GM12878 (cell line): ENCODE data around the gene HNRNPCL2. TPM values are rescaled to one million over a fixed set of nuclear protein-coding genes. Genes with fewer than 3 reads are reported as not detected.
"Not testable (repeated sequence)": the region's sequence is repeated elsewhere in the genome, so short reads cannot be mapped to it uniquely, and the experiment has no call there.

ENCODE experiments used
- ATAC-seq: fragments of 200-7000 bp; cut with Tn5 transposase; 3 replicates; pipeline ENCODE4 v1.9.1; 2020; ENCODE audit warnings: mild to moderate bottlenecking, moderate library complexity
- BruUV-seq: library from RNA; stranded (reverse); fragments of 400-500 nt; replicated peaks from 2 replicates; lab custom pipeline; 2021; lab: Mats Ljungman, UMichigan
- CTCF ChIA-PET: fragments of 300-600 bp; sonication (Branson Sonifier 250); formaldehyde crosslinking; extraction: SDS; loops from one replicate; lab custom pipeline; 2021; ENCODE audit warnings: inconsistent platforms; lab: Yijun Ruan, JAX
- POLR2A ChIA-PET: fragments of 350-600 bp; formaldehyde crosslinking; extraction: SDS; loops from one replicate; lab custom pipeline; 2021; ENCODE audit warnings: inconsistent platforms; lab: Charles Lee
- RAD21 ChIA-PET: fragments of 300-600 bp; sonication (Branson Sonifier 250); formaldehyde crosslinking; loops from one replicate; lab custom pipeline; 2023; ENCODE audit warnings: antibody characterized with exemption; ENCODE audit not compliant: unreplicated experiment; lab: Charles Lee
- SMC1A ChIA-PET: fragments of 300-600 bp; sonication (Branson Sonifier 250); formaldehyde crosslinking; loops from one replicate; lab custom pipeline; 2023; ENCODE audit not compliant: unreplicated experiment, uncharacterized antibody; lab: Charles Lee
- DNase-seq: peaks from one replicate; pipeline ENCODE4 v3.0.0-alpha.2; 2011; ENCODE audit warnings: low read depth, low spot score
- FAIRE-seq: peaks from 3 replicates; lab custom pipeline; 2011; peaks lifted over from hg19 to GRCh38; lab: Jason Lieb, UNC
- H2AFZ ChIP-seq: 2 replicates; pipeline ENCODE4 v1.6.0; 2011; ENCODE audit warnings: low read depth, low read length, control low read depth; ENCODE audit not compliant: control insufficient read depth
- H3K27ac ChIP-seq: 2 replicates; pipeline ENCODE4 v1.5.1; 2011; ENCODE audit warnings: control low read depth; ENCODE audit not compliant: control insufficient read depth, insufficient read depth
- H3K27me3 ChIP-seq, 2 experiments: replicated peaks in 1 of 2; 2 replicates each; pipeline versions ENCODE4 v1.6.0 to v1.6.1; 2011; ENCODE audit warnings: low read length in 1 of 2; ENCODE audit not compliant: control insufficient read depth in 2 of 2, insufficient read depth in 2 of 2
- H3K36me3 ChIP-seq, 2 experiments: 2 replicates each; pipeline ENCODE4 v1.5.1; 2011; ENCODE audit warnings: low read length in 1 of 2; ENCODE audit not compliant: control insufficient read depth in 2 of 2, insufficient read depth in 2 of 2
- H3K4me1 ChIP-seq: 2 replicates; pipeline ENCODE4 v1.6.1; 2011; ENCODE audit warnings: mild to moderate bottlenecking, low read length, moderate library complexity, mixed read lengths; ENCODE audit not compliant: control insufficient read depth, insufficient read depth
- H3K4me2 ChIP-seq: 2 replicates; pipeline ENCODE4 v1.6.0; 2011; ENCODE audit warnings: control low read depth; ENCODE audit not compliant: control insufficient read depth, insufficient read depth
- H3K4me3 ChIP-seq: fragments of 200-600 bp; sonication (generic); 2 replicates; pipeline ENCODE4 v1.5.1; 2016
- H3K79me2 ChIP-seq: 2 replicates; pipeline ENCODE4 v1.6.0; 2011; ENCODE audit warnings: low read length; ENCODE audit not compliant: control insufficient read depth, insufficient read depth
- H3K9ac ChIP-seq: 2 replicates; pipeline ENCODE4 v1.8.0; 2011; ENCODE audit warnings: low read length, control low read depth, mixed read lengths; ENCODE audit not compliant: control insufficient read depth, insufficient read depth
- H3K9me3 ChIP-seq: replicated peaks from 3 replicates; pipeline ENCODE4 v1.5.1; 2011; ENCODE audit warnings: mild to moderate bottlenecking, low read length; ENCODE audit not compliant: control insufficient read depth, insufficient read depth
- H4K20me1 ChIP-seq: 2 replicates; pipeline ENCODE4 v1.6.0; 2011; ENCODE audit not compliant: control insufficient read depth, insufficient read depth
- WGBS: methylation state at CpG from one replicate; pipeline ENCODE4 v1.1.6; 2016; ENCODE audit warnings: low lambda C conversion rate; ENCODE audit not compliant: insufficient replicate concordance, insufficient coverage; ENCODE audit errors: missing lambda C conversion rate; 5-methylcytosine and 5-hydroxymethylcytosine counted together
- in situ Hi-C: fragments of 300-500 bp; cut with MboI; formaldehyde crosslinking; loops from 9 replicates; pipeline ENCODE4 v1.14.3; 2018; ENCODE audit warnings: mixed read lengths
- intact Hi-C: fragments of 100-400 bp; cut with micrococcal nuclease; formaldehyde crosslinking; loops from one replicate; pipeline ENCODE4 v1.14.2; 2022; ENCODE audit not compliant: unreplicated experiment
- polyA plus RNA-seq, 11 experiments: library from polyadenylated mRNA; depleted of rRNA in 4 of 11; unstranded in 6 of 11; stranded (reverse) in 5 of 11; fragments of >200 nt; fragmentation: Nextera tagmentation in 4 of 11; fragmentation: Illumina TruSeq in 1 of 11; extraction: Ambion mirVana in 4 of 11; extraction: Trizol in 1 of 11; gene quantifications; 1 replicate in 1 of 11; 2 replicates in 10 of 11; pipeline versions ENCODE4 v1.2.1 to v1.2.3, GENCODE V29; 2011 to 2016; ENCODE audit warnings: inconsistent platforms in 2 of 11, missing spikeins in 2 of 11, low read depth in 1 of 11
- total RNA-seq, 4 experiments: library from RNA; depleted of rRNA in 3 of 4; stranded (reverse); fragments of >200 nt in 3 of 4; fragmentation: Illumina TruSeq in 1 of 4; extraction: Trizol in 1 of 4; gene quantifications; 2 replicates each; pipeline versions ENCODE4 v1.2.1 to v1.2.3, GENCODE V29; 2013 to 2021

The HNRNPCL2 gene
- total and polyA plus RNA-seq, 10 of the 15 experiments (the other 5 are each of a cell fraction or from before 2014, with no cell fraction given): not detected

GRCh38 chr1:13070474-13070873 is 46.2 kb downstream of the HNRNPCL2 start, which contains the start of gene PRAMEF25:
Gene PRAMEF25 (plus strand): TSS chr1:13070774. CDS start chr1:13073694, 2,920 bp downstream.
- POLR2A ChIA-PET, in situ Hi-C loops, BruUV-seq: not testable (repeated sequence)

More at GRCh38 chr1:13070474-13070873, 46.2 kb downstream of the HNRNPCL2 start, which contains the start of gene PRAMEF25:
- H3K4me2 ChIP-seq, ATAC-seq, FAIRE-seq, H3K79me2 ChIP-seq, CTCF ChIA-PET, DNase-seq, H3K27ac ChIP-seq, SMC1A ChIA-PET, RAD21 ChIA-PET, intact Hi-C loops, H3K9me3 ChIP-seq, H3K9ac ChIP-seq, H3K36me3 ChIP-seq, H3K4me3 ChIP-seq, H2AFZ ChIP-seq, H4K20me1 ChIP-seq, H3K27me3 ChIP-seq, H3K4me1 ChIP-seq: not testable (repeated sequence)
- WGBS: no CpG with 5 or more reads among the region's 4 CpGs

Other genes starting within 250 kb of the HNRNPCL2 start
Only the 7 nearest of the 17 such genes appear.
- not detected in 2 replicates for gene PRAMEF27, start 60.3 kb downstream of the HNRNPCL2 start, total RNA-seq (2014; rRNA removed)
- not detected in 2 replicates for gene PRAMEF27, start 60.3 kb downstream of the HNRNPCL2 start, total RNA-seq (2014; rRNA removed; fragmentation: Illumina TruSeq; extraction: Trizol)
- gene PRAMEF27, start 60.3 kb downstream of the HNRNPCL2 start, total RNA-seq (2021): not detected in 2 replicates
- gene PRAMEF27, start 60.3 kb downstream of the HNRNPCL2 start, polyA plus RNA-seq (2011; rRNA removed): not detected in 2 replicates
- not detected in 2 replicates for gene PRAMEF27, start 60.3 kb downstream of the HNRNPCL2 start, polyA plus RNA-seq (2014; fragmentation: Illumina TruSeq; extraction: Trizol)
- not detected for gene PRAMEF27, start 60.3 kb downstream of the HNRNPCL2 start, polyA plus RNA-seq (2014; fragmentation: Nextera tagmentation; extraction: Ambion mirVana)
- not detected in 2 replicates for gene PRAMEF27, start 60.3 kb downstream of the HNRNPCL2 start, polyA plus RNA-seq (2014; rRNA removed)
- not detected for gene PRAMEF27, start 60.3 kb downstream of the HNRNPCL2 start, polyA plus RNA-seq (2016; fragmentation: Nextera tagmentation; extraction: Ambion mirVana)
- not detected in 2 replicates for gene HNRNPCL3, start 56.1 kb downstream of the HNRNPCL2 start, total RNA-seq (2014; rRNA removed)
- not detected in 2 replicates for gene HNRNPCL3, start 56.1 kb downstream of the HNRNPCL2 start, total RNA-seq (2014; rRNA removed; fragmentation: Illumina TruSeq; extraction: Trizol)
- gene HNRNPCL3, start 56.1 kb downstream of the HNRNPCL2 start, total RNA-seq (2021): not detected in 2 replicates
- not detected in 2 replicates for gene HNRNPCL3, start 56.1 kb downstream of the HNRNPCL2 start, polyA plus RNA-seq (2011; rRNA removed)
- gene HNRNPCL3, start 56.1 kb downstream of the HNRNPCL2 start, polyA plus RNA-seq (2014; fragmentation: Illumina TruSeq; extraction: Trizol): not detected in 2 replicates
- gene HNRNPCL3, start 56.1 kb downstream of the HNRNPCL2 start, polyA plus RNA-seq (2014; fragmentation: Nextera tagmentation; extraction: Ambion mirVana): not detected
- not detected in 2 replicates for gene HNRNPCL3, start 56.1 kb downstream of the HNRNPCL2 start, polyA plus RNA-seq (2014; rRNA removed)
- gene HNRNPCL3, start 56.1 kb downstream of the HNRNPCL2 start, polyA plus RNA-seq (2016; fragmentation: Nextera tagmentation; extraction: Ambion mirVana): not detected
- gene PRAMEF25, start 46.1 kb downstream of the HNRNPCL2 start, total RNA-seq (2014; rRNA removed): not detected in 2 replicates
- gene PRAMEF25, start 46.1 kb downstream of the HNRNPCL2 start, total RNA-seq (2014; rRNA removed; fragmentation: Illumina TruSeq; extraction: Trizol): not detected in 2 replicates
- not detected in 2 replicates for gene PRAMEF25, start 46.1 kb downstream of the HNRNPCL2 start, total RNA-seq (2021)
- gene PRAMEF25, start 46.1 kb downstream of the HNRNPCL2 start, polyA plus RNA-seq (2011; rRNA removed): not detected in 2 replicates
- gene PRAMEF25, start 46.1 kb downstream of the HNRNPCL2 start, polyA plus RNA-seq (2014; fragmentation: Illumina TruSeq; extraction: Trizol): not detected in 2 replicates
- not detected for gene PRAMEF25, start 46.1 kb downstream of the HNRNPCL2 start, polyA plus RNA-seq (2014; fragmentation: Nextera tagmentation; extraction: Ambion mirVana)
- not detected in 2 replicates for gene PRAMEF25, start 46.1 kb downstream of the HNRNPCL2 start, polyA plus RNA-seq (2014; rRNA removed)
- not detected for gene PRAMEF25, start 46.1 kb downstream of the HNRNPCL2 start, polyA plus RNA-seq (2016; fragmentation: Nextera tagmentation; extraction: Ambion mirVana)
- not detected in 2 replicates for gene PRAMEF26, start 39.2 kb upstream of the HNRNPCL2 start, total RNA-seq (2014; rRNA removed)
- gene PRAMEF26, start 39.2 kb upstream of the HNRNPCL2 start, total RNA-seq (2014; rRNA removed; fragmentation: Illumina TruSeq; extraction: Trizol): not detected in 2 replicates
- gene PRAMEF26, start 39.2 kb upstream of the HNRNPCL2 start, total RNA-seq (2021): not detected in 2 replicates
- gene PRAMEF26, start 39.2 kb upstream of the HNRNPCL2 start, polyA plus RNA-seq (2011; rRNA removed): not detected in 2 replicates
- not detected in 2 replicates for gene PRAMEF26, start 39.2 kb upstream of the HNRNPCL2 start, polyA plus RNA-seq (2014; fragmentation: Illumina TruSeq; extraction: Trizol)
- gene PRAMEF26, start 39.2 kb upstream of the HNRNPCL2 start, polyA plus RNA-seq (2014; fragmentation: Nextera tagmentation; extraction: Ambion mirVana): not detected
- not detected in 2 replicates for gene PRAMEF26, start 39.2 kb upstream of the HNRNPCL2 start, polyA plus RNA-seq (2014; rRNA removed)
- not detected for gene PRAMEF26, start 39.2 kb upstream of the HNRNPCL2 start, polyA plus RNA-seq (2016; fragmentation: Nextera tagmentation; extraction: Ambion mirVana)
- gene HNRNPCL4, start 48.8 kb upstream of the HNRNPCL2 start, total RNA-seq (2014; rRNA removed): not detected in 2 replicates
- not detected in 2 replicates for gene HNRNPCL4, start 48.8 kb upstream of the HNRNPCL2 start, total RNA-seq (2014; rRNA removed; fragmentation: Illumina TruSeq; extraction: Trizol)
- gene HNRNPCL4, start 48.8 kb upstream of the HNRNPCL2 start, total RNA-seq (2021): not detected in 2 replicates
- 0.08 TPM in 1 of 2 replicates, not detected in the other for gene HNRNPCL4, start 48.8 kb upstream of the HNRNPCL2 start, polyA plus RNA-seq (2011; rRNA removed)
- not detected in 2 replicates for gene HNRNPCL4, start 48.8 kb upstream of the HNRNPCL2 start, polyA plus RNA-seq (2014; fragmentation: Illumina TruSeq; extraction: Trizol)
- gene HNRNPCL4, start 48.8 kb upstream of the HNRNPCL2 start, polyA plus RNA-seq (2014; fragmentation: Nextera tagmentation; extraction: Ambion mirVana): not detected
- not detected in 2 replicates for gene HNRNPCL4, start 48.8 kb upstream of the HNRNPCL2 start, polyA plus RNA-seq (2014; rRNA removed)
- gene HNRNPCL4, start 48.8 kb upstream of the HNRNPCL2 start, polyA plus RNA-seq (2016; fragmentation: Nextera tagmentation; extraction: Ambion mirVana): not detected
- not detected in 2 replicates for gene PRAMEF9, start 55.0 kb upstream of the HNRNPCL2 start, total RNA-seq (2014; rRNA removed)
- not detected in 2 replicates for gene PRAMEF9, start 55.0 kb upstream of the HNRNPCL2 start, total RNA-seq (2014; rRNA removed; fragmentation: Illumina TruSeq; extraction: Trizol)
- gene PRAMEF9, start 55.0 kb upstream of the HNRNPCL2 start, total RNA-seq (2021): not detected in 2 replicates
- not detected in 2 replicates for gene PRAMEF9, start 55.0 kb upstream of the HNRNPCL2 start, polyA plus RNA-seq (2011; rRNA removed)
- not detected in 2 replicates for gene PRAMEF9, start 55.0 kb upstream of the HNRNPCL2 start, polyA plus RNA-seq (2014; fragmentation: Illumina TruSeq; extraction: Trizol)
- gene PRAMEF9, start 55.0 kb upstream of the HNRNPCL2 start, polyA plus RNA-seq (2014; fragmentation: Nextera tagmentation; extraction: Ambion mirVana): not detected
- not detected in 2 replicates for gene PRAMEF9, start 55.0 kb upstream of the HNRNPCL2 start, polyA plus RNA-seq (2014; rRNA removed)
- gene PRAMEF9, start 55.0 kb upstream of the HNRNPCL2 start, polyA plus RNA-seq (2016; fragmentation: Nextera tagmentation; extraction: Ambion mirVana): not detected
- not detected in 2 replicates for gene PRAMEF13, start 84.6 kb upstream of the HNRNPCL2 start, total RNA-seq (2014; rRNA removed)
- not detected in 2 replicates for gene PRAMEF13, start 84.6 kb upstream of the HNRNPCL2 start, total RNA-seq (2014; rRNA removed; fragmentation: Illumina TruSeq; extraction: Trizol)
- gene PRAMEF13, start 84.6 kb upstream of the HNRNPCL2 start, total RNA-seq (2021): not detected in 2 replicates
- not detected in 2 replicates for gene PRAMEF13, start 84.6 kb upstream of the HNRNPCL2 start, polyA plus RNA-seq (2011; rRNA removed)
- gene PRAMEF13, start 84.6 kb upstream of the HNRNPCL2 start, polyA plus RNA-seq (2014; fragmentation: Illumina TruSeq; extraction: Trizol): not detected in 2 replicates
- gene PRAMEF13, start 84.6 kb upstream of the HNRNPCL2 start, polyA plus RNA-seq (2014; fragmentation: Nextera tagmentation; extraction: Ambion mirVana): not detected
- not detected in 2 replicates for gene PRAMEF13, start 84.6 kb upstream of the HNRNPCL2 start, polyA plus RNA-seq (2014; rRNA removed)
- gene PRAMEF13, start 84.6 kb upstream of the HNRNPCL2 start, polyA plus RNA-seq (2016; fragmentation: Nextera tagmentation; extraction: Ambion mirVana): not detected